Stimulated activated CD8-positive, alpha-beta memory T cell treated with anti-CD3 and anti-CD28 coated beads, Interleukin-12 subunit alpha, Interleukin-12 subunit beta, amount 100 ng/mL, for 24 hours (primary cell): ENCODE measurements around the gene PPFIA3.
"Not testable (repeated sequence)": the region's sequence is repeated elsewhere in the genome, so short reads cannot be mapped to it uniquely, and the experiment has no call there.

Experiments used
- DNase-seq: peaks from one replicate; pipeline ENCODE4 v3.0.0-alpha.2; 2020; ENCODE audit errors: extremely low read depth

Gene PPFIA3

DNA sequence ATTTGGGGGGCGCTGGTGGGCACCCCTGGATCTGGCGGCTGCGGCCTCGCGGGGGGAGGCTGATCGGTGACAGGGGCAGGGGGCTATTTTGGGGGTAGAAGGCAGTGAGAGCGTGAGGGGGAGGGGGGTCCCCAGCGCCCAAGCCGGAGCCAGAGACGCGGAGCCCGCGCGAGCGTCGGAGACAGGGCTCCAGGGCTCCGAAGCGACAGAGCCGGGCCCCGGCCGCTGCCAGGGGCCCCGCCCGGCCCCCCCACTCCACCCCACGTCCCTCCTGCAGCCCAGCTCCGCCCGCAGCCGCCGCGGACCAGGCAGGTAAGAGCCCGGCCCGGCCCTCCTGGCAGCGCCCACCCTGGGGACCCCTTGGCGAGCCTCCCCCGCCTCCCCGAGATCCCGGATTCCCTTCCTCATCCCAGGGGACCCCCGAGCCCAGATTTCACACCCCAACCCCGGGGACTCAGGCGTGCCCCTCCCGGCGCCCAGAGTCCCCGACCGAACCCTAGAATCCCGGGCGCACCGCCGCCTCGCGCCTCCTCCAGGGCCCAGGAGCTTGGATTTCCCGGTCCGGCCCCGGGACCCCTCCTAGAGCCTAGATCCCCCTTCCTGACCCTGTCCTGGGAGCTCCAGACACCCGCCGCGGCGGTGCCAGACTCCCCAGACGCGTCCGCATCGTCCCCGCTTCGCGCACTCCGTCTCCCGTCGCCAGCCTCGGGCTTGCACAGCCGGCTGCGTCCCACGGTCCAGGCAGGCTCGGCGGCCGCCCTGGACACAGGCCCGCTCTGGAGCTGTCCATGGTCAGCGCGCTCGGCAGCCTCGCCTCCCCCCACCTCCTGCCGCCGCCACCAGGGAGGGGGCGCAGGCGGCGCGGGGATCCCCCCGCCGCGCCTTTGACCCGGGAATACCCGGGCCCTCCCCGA is at the start of gene PPFIA3:
TSS of gene PPFIA3 (plus strand) at position 134 of the 914 bp plus-strand sequence. CDS start 8,330 bp downstream, outside the sequence.
- no peak for DNase-seq

- no peak for DNase-seq
Observed at GRCh38 chr19:49070416-49070815, 48.9 kb upstream of the PPFIA3 start.

GRCh38 chr19:49071860-49072547 is 47.3 kb upstream of the PPFIA3 start:
- no peak for DNase-seq

- DNase-seq, result no peak
Observed at GRCh38 chr19:49073514-49074378, 45.6 kb upstream of the PPFIA3 start.

- DNase-seq, result not testable (repeated sequence)
Observed at GRCh38 chr19:49074869-49075268, 44.5 kb upstream of the PPFIA3 start.

- DNase-seq, result no peak
Observed at GRCh38 chr19:49080392-49080791, 39.0 kb upstream of the PPFIA3 start.

- DNase-seq, result no peak
Observed at GRCh38 chr19:49081273-49081672, 38.1 kb upstream of the PPFIA3 start.

DNA sequence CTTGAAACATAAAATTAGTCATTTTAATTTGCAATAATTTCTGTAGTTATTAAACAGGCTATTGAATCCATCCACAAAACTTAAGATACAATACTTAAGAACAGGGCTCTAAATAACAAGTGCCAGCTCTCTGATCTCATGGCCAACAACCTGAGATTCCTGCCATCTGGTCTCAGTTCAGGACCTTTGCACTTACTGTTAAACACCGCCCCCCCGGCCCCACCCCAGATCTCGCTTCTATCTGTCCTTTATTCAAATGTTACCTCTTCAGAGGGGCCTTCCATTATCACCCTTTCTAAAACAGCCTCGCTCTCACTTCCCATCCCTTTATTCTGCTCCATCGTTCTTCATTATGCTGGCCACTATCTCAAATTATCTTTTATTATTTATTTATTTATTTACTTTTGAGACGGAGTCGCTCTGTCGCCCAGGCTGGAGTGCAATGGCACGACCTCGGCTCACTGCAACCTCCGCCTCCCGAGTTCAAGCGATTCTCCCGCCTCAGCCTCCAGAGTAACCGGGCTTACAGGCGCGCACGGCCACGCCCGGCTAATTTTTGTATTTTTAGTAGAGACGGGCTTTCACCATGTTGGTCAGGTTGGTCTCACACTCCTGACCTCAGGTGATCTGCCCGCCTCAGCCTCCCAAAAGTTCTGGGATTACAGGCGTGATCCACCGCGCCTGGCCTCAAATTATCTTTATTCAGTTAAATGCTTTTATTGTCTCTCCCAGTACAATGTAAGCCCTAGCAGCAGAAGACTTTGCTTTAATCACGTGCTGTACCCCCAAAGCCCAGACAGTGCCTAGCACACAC is 34.9 kb upstream of the PPFIA3 start:
- DNase-seq, result no peak

DNA sequence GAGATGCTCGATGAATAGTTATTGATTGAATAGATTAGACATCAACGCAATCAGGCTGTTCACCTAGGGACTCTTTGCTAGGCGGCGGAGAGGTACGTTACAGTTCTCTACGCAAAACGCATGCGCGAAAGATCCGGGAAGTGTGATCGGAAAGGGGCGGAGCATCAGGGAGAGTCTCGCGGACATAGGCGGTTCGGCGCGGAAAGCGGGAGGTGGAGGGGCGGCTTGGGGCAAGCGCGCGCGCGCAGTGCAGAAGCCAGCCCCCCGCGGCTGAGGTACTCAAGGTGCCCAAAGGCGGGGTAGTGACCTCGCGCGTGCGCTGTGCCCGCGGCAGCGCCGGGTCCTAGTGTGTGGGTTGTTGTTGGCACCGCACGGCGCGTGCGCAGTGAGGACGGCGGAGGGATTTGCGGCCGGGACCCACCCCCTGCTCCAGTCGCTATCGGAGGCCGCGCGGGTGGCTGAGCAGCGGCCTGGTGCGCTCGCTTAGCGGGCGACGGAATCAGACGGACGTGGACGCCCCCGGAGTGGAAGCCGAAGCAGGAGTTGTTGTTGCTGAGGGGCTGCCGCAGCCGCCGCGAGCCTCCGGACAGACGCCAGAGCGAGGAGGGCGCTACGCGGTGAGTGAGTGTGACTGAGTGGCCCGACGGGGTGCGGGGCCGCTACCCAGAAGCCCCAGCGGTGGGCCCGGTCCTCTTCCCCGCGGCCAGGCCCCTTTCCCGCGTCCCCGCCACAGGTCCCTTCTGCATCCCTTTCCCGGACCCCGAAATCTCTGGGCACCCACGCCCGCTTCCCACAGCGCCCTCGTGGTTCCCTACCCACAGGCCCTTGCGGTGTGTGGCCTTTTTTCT is 34.1 kb upstream of the PPFIA3 start, which contains the start of gene SNRNP70:
TSS of gene SNRNP70 (plus strand) at position 432 of the 848 bp plus-strand sequence. CDS start 964 bp downstream, outside the sequence.
- DNase-seq, result peak; percentile 98

- no peak for DNase-seq
Observed at GRCh38 chr19:49085868-49086232, 33.5 kb upstream of the PPFIA3 start.

- DNase-seq, result no peak
Observed at GRCh38 chr19:49086296-49086695, 33.0 kb upstream of the PPFIA3 start.

DNA sequence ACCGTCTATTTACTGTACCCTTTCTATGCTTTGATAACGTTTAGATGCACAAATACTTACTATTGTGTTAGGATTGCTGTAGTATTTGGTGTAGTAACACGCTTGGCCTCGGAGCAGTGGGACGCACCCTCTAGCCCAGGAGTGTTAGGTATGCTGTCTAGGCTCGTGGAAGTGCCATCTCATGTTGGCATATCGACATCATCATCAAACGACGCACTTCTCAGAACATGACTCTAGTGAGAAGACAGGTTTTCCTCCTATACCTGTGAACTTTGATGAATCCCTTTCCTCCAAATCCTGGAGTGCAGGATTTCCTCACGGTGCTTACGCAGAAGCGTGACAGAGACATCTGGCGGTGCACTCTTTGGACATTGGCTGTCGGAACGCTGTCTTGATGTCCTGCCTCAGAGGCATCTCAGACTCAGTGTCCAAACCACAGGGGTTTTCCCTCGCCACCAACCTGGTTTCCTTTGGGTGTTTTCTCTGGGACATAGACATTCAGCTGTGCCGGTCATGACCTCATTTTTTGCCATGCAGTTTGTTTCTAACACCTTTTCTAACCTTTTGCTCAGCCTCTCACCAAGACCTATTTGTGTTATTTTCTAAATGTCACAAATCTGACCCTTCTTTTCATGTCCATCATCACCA is 27.8 kb upstream of the PPFIA3 start:
- DNase-seq, result no peak

- no peak for DNase-seq
Observed at GRCh38 chr19:49092686-49093085, 26.7 kb upstream of the PPFIA3 start.

DNA sequence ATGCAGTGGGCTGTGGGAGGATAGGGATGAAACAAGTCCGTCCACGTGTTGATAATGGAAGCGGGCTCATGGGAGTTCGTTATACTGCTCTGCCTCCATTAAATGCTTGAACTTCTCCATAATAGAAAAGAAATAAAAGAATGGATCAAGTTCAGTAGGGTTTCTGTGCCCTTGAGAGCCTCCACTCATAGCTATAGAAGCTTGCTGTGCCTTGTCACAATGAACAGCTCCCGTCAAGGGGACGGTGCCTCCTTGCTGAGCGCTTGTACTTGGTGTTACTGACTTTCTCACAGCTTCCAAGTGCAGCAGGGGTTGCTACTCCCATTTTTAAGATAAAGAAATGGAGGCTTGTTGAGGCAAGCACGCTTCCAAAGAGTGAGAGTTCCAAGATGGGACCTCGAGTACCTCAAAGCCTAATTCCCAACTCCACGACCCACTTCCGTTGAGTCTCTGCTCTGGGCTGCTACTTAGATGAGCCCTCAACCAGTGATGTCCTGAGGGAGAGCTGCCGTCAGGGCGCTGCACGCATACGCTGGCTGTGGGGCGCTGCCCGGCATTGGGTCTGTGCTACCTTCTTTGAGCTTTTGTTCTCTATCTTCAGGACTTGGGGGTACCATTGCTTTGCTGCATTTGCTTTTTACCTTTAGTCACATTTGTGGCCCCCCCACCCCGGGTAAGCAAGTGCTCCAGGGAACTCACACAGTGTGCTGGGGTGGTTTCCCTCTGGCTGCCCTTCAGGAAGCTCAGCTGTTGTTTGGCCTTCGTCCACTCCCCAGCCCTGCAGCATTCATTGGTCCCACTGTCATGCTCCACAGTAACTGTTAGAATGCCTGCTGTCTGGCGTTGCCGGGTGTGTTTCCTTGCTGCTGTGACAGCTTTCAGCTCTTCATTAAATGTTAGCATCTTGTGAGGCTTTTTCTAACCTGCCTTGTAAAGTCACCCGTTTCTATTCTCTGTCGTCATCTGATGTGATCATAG is 24.6 kb upstream of the PPFIA3 start:
- no peak for DNase-seq

GRCh38 chr19:49097453-49098288 is 21.7 kb upstream of the PPFIA3 start:
- no peak for DNase-seq

GRCh38 chr19:49098795-49099194 is 20.5 kb upstream of the PPFIA3 start:
- DNase-seq, result no peak

DNA sequence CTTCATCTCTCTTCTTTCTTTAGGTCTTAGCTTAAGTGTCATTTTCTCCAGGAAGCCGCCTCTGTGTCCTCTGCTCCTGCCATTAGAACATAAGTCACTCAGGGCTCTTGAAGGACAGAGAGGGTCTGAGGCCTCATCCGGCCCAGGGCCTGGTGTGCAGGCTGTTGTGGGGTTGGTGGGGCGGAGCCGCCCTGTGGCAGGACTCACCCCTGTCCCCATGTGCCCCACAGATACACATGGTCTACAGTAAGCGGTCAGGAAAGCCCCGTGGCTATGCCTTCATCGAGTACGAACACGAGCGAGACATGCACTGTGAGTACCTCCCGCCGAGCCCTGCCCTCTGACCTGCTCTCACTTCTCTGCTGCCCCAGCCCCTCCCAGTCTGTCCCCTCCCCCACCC is 18.2 kb upstream of the PPFIA3 start:
- DNase-seq, result no peak
